K562 (cell line): Measurements from ENCODE around the gene NR2F1. TPM values are rescaled to one million over a fixed set of nuclear protein-coding genes. Genes with fewer than 3 reads are reported as not detected.

Source experiments
- BHLHE40 ChIP-seq: IDR thresholded peaks from 2 replicates; pipeline ENCODE4 v1.6.1; 2011; ENCODE audit warnings: low read length, improper control_type of control experiment
- MEF2A ChIP-seq: IDR thresholded peaks from 2 replicates; pipeline ENCODE4 v1.6.1; 2011; ENCODE audit warnings: low read depth, mild to moderate bottlenecking, low read length, moderate library complexity; ENCODE audit not compliant: control insufficient read depth
- NFIC ChIP-seq: fragments of 450-650 bp; IDR thresholded peaks from 2 replicates; pipeline ENCODE4 v1.6.1; 2017; ENCODE audit warnings: mild to moderate bottlenecking, inconsistent platforms
- NFYB ChIP-seq: IDR thresholded peaks from 2 replicates; pipeline ENCODE4 v1.6.1; 2011; ENCODE audit warnings: mild to moderate bottlenecking, moderate library complexity; ENCODE audit not compliant: insufficient read length; ENCODE audit errors: extremely low read depth
- NRF1 ChIP-seq, 2 experiments: fragments of 450-650 bp; IDR thresholded peaks in 1 of 2; conservative IDR thresholded peaks in 1 of 2; 2 replicates each; pipeline ENCODE4 v1.6.1; 2014; ENCODE audit warnings: mild to moderate bottlenecking in 2 of 2
- TCF3 ChIP-seq: sonication (generic); formaldehyde crosslinking; IDR thresholded peaks from 2 replicates; pipeline ENCODE4 v1.4.0; 2020; ENCODE audit warnings: mild to moderate bottlenecking, missing genetic modification reagents
- polyA plus RNA-seq, 8 experiments: library from polyadenylated mRNA; depleted of rRNA in 4 of 8; stranded (reverse) in 5 of 8; unstranded in 3 of 8; fragments of >200 nt; fragmentation: Nextera tagmentation in 2 of 8; fragmentation: Illumina TruSeq in 1 of 8; extraction: Ambion mirVana in 2 of 8; extraction: Trizol in 1 of 8; gene quantifications; 2 replicates each; pipeline versions ENCODE4 v1.2.1 to v1.2.3, GENCODE V29; 2011 to 2014; ENCODE audit warnings: inconsistent platforms in 1 of 8, missing spikeins in 1 of 8
- total RNA-seq, 7 experiments: library from RNA; depleted of rRNA in 6 of 7; stranded (reverse); fragments of >200 nt in 6 of 7; fragmentation: Illumina TruSeq in 2 of 7; extraction: Trizol in 2 of 7; gene quantifications; 2 replicates each; pipeline versions ENCODE4 v1.2.1 to v1.2.3, GENCODE V29; 2011 to 2021; ENCODE audit warnings: low replicate concordance in 1 of 7
- TF ChIP-seq, protein P1 (sequence below): sonication (generic); formaldehyde crosslinking; IDR thresholded peaks from 2 replicates; pipeline ENCODE4 v1.8.0; 2022; ENCODE audit warnings: missing genetic modification reagents, mild to moderate bottlenecking, moderate library complexity, borderline replicate concordance
- TF ChIP-seq, protein P2 (sequence below), 2 experiments: fragments of 450-650 bp in 1 of 2; sonication (generic) in 1 of 2; formaldehyde crosslinking; conservative IDR thresholded peaks; 2 replicates each; pipeline versions ENCODE4 v1.4.0 to v1.8.1; 2020 to 2022; ENCODE audit warnings: mild to moderate bottlenecking in 1 of 2, missing genetic modification reagents in 1 of 2
- TF ChIP-seq, protein P3 (sequence below), 3 experiments: fragments of 200-800 bp in 1 of 3; sonication (Bioruptor generic) in 1 of 3; sonication (generic) in 1 of 3; formaldehyde crosslinking in 1 of 3; IDR thresholded peaks; 2 replicates each; pipeline versions ENCODE4 v1.6.1 to v1.8.0; 2016 to 2022; ENCODE audit warnings: mild to moderate bottlenecking in 2 of 3, missing compliant biosample characterization in 2 of 3, missing genetic modification characterization in 2 of 3, missing genetic modification reagents in 1 of 3
- TF ChIP-seq, protein P4 (sequence below): fragments of 200-800 bp; sonication (Bioruptor generic); IDR thresholded peaks from 2 replicates; pipeline ENCODE4 v1.6.1; 2017; ENCODE audit warnings: missing genetic modification characterization, missing compliant biosample characterization
- TF ChIP-seq, protein P5 (sequence below): sonication (generic); formaldehyde crosslinking; IDR thresholded peaks from 2 replicates; pipeline ENCODE4 v1.8.0; 2022; ENCODE audit warnings: mild to moderate bottlenecking, missing genetic modification reagents
- TF ChIP-seq, protein P6 (sequence below): fragments of 250-450 bp; sonication (Bioruptor Pico); IDR thresholded peaks from 2 replicates; pipeline ENCODE4 v1.8.0; 2021; ENCODE audit warnings: mild to moderate bottlenecking, moderate library complexity
- TF ChIP-seq, protein P7 (sequence below): IDR thresholded peaks from 2 replicates; pipeline ENCODE4 v1.6.1; 2014; ENCODE audit warnings: antibody characterized with exemption

Gene NR2F1
- total and polyA plus RNA-seq, 9 of the 15 experiments (the other 6 are each of a cell fraction or from before 2014, with no cell fraction given) = 0.18 TPM; not detected in 8

DNA sequence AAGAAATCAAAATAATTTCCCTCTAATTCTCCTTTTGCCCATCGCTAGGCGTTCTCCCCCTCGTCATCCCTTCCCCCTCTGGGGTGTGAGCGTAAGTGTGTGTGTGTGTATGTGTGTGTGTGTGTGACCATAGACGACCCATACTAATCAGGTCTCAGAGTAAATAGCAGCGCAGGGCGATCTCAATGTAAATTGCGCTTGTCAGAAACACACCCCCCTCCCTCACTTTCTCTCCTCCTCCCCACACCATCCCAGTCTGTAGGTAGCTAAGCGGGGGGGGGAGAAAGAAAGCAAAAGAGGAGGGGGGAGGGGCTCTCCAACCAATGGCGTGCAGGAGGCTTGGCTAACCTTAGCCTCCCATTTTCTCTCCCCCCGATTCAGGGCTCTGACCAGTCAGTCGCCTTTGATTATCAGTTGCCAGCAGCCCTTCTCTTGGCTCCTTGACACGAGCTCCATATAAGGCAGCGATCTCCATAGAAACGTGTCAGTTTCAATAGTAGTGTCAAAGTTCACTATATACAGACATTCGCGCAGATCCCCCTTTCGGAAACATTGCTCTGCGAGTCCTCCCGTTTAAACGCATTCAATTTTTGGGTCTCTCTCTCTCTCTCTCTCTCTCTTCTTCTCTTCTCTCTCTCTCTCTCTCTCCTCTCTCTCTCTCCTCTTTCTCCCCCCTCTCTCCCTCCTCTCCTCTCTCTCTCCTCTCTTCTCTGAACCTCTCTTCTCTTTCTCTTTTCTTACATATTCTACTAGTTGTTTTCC, at the start of gene NR2F1 (continued):
- TF ChIP-seq, protein P1, sequence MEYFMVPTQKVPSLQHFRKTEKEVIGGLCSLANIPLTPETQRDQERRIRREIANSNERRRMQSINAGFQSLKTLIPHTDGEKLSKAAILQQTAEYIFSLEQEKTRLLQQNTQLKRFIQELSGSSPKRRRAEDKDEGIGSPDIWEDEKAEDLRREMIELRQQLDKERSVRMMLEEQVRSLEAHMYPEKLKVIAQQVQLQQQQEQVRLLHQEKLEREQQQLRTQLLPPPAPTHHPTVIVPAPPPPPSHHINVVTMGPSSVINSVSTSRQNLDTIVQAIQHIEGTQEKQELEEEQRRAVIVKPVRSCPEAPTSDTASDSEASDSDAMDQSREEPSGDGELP (CRISPR knock-in tag) = peak; percentile 19; the same call in 1 of the 2 replicates
- TF ChIP-seq NRF1 (conservative IDR thresholded peaks at IDR 0.05 in 1 of 2, IDR thresholded peaks at IDR 0.05 in 1 of 2) = peak; percentile 14 to 19; a peak in 1 of 4 replicates
- no peak for TF ChIP-seq MEF2A
- TF ChIP-seq, protein P2, sequence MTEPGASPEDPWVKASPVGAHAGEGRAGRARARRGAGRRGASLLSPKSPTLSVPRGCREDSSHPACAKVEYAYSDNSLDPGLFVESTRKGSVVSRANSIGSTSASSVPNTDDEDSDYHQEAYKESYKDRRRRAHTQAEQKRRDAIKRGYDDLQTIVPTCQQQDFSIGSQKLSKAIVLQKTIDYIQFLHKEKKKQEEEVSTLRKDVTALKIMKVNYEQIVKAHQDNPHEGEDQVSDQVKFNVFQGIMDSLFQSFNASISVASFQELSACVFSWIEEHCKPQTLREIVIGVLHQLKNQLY (CRISPR knock-in tag; conservative IDR thresholded peaks at IDR 0.05) = no peak
- TF ChIP-seq, protein P3, sequence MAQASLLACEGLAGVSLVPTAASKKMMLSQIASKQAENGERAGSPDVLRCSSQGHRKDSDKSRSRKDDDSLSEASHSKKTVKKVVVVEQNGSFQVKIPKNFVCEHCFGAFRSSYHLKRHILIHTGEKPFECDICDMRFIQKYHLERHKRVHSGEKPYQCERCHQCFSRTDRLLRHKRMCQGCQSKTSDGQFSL (CRISPR knock-in tag; IDR thresholded peaks at IDR 0.05) = 0 out of 2 replicates have a peak, but pooled peaks have one; percentile 39
- TF ChIP-seq, protein P3 (tag; IDR thresholded peaks at IDR 0.05) = no peak; a peak in 1 of 4 replicates
- TF ChIP-seq NFIC = 0 out of 2 replicates have a peak, but pooled peaks have one; percentile 36
- 0 out of 2 replicates have a peak, but pooled peaks have one; percentile 8 for TF ChIP-seq BHLHE40
- TF ChIP-seq, protein P4, sequence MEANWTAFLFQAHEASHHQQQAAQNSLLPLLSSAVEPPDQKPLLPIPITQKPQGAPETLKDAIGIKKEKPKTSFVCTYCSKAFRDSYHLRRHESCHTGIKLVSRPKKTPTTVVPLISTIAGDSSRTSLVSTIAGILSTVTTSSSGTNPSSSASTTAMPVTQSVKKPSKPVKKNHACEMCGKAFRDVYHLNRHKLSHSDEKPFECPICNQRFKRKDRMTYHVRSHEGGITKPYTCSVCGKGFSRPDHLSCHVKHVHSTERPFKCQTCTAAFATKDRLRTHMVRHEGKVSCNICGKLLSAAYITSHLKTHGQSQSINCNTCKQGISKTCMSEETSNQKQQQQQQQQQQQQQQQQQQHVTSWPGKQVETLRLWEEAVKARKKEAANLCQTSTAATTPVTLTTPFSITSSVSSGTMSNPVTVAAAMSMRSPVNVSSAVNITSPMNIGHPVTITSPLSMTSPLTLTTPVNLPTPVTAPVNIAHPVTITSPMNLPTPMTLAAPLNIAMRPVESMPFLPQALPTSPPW = peak; percentile 91
- TF ChIP-seq, protein P5, sequence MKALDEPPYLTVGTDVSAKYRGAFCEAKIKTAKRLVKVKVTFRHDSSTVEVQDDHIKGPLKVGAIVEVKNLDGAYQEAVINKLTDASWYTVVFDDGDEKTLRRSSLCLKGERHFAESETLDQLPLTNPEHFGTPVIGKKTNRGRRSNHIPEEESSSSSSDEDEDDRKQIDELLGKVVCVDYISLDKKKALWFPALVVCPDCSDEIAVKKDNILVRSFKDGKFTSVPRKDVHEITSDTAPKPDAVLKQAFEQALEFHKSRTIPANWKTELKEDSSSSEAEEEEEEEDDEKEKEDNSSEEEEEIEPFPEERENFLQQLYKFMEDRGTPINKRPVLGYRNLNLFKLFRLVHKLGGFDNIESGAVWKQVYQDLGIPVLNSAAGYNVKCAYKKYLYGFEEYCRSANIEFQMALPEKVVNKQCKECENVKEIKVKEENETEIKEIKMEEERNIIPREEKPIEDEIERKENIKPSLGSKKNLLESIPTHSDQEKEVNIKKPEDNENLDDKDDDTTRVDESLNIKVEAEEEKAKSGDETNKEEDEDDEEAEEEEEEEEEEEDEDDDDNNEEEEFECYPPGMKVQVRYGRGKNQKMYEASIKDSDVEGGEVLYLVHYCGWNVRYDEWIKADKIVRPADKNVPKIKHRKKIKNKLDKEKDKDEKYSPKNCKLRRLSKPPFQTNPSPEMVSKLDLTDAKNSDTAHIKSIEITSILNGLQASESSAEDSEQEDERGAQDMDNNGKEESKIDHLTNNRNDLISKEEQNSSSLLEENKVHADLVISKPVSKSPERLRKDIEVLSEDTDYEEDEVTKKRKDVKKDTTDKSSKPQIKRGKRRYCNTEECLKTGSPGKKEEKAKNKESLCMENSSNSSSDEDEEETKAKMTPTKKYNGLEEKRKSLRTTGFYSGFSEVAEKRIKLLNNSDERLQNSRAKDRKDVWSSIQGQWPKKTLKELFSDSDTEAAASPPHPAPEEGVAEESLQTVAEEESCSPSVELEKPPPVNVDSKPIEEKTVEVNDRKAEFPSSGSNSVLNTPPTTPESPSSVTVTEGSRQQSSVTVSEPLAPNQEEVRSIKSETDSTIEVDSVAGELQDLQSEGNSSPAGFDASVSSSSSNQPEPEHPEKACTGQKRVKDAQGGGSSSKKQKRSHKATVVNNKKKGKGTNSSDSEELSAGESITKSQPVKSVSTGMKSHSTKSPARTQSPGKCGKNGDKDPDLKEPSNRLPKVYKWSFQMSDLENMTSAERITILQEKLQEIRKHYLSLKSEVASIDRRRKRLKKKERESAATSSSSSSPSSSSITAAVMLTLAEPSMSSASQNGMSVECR (CRISPR knock-in tag) = no peak
- peak; percentile 11 for TF ChIP-seq NFYB
- TF ChIP-seq, protein P6, sequence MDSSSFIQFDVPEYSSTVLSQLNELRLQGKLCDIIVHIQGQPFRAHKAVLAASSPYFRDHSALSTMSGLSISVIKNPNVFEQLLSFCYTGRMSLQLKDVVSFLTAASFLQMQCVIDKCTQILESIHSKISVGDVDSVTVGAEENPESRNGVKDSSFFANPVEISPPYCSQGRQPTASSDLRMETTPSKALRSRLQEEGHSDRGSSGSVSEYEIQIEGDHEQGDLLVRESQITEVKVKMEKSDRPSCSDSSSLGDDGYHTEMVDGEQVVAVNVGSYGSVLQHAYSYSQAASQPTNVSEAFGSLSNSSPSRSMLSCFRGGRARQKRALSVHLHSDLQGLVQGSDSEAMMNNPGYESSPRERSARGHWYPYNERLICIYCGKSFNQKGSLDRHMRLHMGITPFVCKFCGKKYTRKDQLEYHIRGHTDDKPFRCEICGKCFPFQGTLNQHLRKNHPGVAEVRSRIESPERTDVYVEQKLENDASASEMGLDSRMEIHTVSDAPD = no peak
- peak; percentile 64 for TF ChIP-seq TCF3
- TF ChIP-seq, protein P7, sequence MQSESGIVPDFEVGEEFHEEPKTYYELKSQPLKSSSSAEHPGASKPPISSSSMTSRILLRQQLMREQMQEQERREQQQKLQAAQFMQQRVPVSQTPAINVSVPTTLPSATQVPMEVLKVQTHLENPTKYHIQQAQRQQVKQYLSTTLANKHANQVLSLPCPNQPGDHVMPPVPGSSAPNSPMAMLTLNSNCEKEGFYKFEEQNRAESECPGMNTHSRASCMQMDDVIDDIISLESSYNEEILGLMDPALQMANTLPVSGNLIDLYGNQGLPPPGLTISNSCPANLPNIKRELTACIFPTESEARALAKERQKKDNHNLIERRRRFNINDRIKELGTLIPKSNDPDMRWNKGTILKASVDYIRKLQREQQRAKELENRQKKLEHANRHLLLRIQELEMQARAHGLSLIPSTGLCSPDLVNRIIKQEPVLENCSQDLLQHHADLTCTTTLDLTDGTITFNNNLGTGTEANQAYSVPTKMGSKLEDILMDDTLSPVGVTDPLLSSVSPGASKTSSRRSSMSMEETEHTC = no peak
